Keratinocyte (primary cell): ENCODE data around the gene R3HDM2.

Experiments used
- EZH2 ChIP-seq: IDR thresholded peaks from one replicate; pipeline ENCODE4 v1.6.1; 2012; ENCODE audit warnings: inconsistent platforms, mild to moderate bottlenecking, low read length, moderate library complexity
- TF ChIP-seq, protein P1 (sequence below), 3 experiments: IDR thresholded peaks in 1 of 3; conservative IDR thresholded peaks in 1 of 3; optimal IDR thresholded peaks in 1 of 3; 2 replicates in 2 of 3; 3 replicates in 1 of 3; pipeline versions ENCODE3 to v1.5.1; 2011; ENCODE audit warnings: low read length in 3 of 3, mild to moderate bottlenecking in 3 of 3, moderate library complexity in 2 of 3, control low read depth in 1 of 3, inconsistent platforms in 1 of 3; ENCODE audit not compliant: insufficient read depth in 2 of 3; ENCODE audit errors: extremely low read depth in 1 of 3

DNA sequence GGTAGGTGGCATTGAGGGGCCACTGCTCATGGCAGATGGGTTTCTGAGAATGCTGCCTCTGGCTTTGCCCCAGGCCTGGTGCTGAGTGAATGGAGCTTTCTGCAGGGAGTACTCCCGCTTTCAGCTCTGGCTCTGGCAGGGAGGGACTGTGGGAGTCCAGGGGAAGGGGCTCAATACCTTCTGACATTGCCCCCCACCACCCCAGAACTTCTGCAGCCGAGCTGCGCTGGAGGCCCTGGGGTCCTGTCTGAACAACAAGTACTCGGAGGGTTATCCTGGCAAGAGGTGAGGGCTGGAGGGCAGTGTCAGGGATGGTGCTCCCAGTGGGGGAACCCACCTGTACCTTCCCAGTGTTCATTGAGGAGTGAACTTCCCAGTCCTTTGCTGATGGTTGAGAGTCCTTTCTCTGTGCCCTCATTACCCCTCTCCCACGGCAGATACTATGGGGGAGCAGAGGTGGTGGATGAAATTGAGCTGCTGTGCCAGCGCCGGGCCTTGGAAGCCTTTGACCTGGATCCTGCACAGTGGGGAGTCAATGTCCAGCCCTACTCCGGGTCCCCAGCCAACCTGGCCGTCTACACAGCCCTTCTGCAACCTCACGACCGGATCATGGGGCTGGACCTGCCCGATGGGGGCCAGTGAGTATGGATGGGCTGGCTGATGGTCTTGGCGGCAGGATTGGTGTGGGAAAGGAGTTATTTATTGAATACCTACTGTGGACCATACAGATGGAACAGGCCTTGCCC lies 199.4 kb downstream of the R3HDM2 start:
- no peak for TF ChIP-seq EZH2
- TF ChIP-seq, protein P1, sequence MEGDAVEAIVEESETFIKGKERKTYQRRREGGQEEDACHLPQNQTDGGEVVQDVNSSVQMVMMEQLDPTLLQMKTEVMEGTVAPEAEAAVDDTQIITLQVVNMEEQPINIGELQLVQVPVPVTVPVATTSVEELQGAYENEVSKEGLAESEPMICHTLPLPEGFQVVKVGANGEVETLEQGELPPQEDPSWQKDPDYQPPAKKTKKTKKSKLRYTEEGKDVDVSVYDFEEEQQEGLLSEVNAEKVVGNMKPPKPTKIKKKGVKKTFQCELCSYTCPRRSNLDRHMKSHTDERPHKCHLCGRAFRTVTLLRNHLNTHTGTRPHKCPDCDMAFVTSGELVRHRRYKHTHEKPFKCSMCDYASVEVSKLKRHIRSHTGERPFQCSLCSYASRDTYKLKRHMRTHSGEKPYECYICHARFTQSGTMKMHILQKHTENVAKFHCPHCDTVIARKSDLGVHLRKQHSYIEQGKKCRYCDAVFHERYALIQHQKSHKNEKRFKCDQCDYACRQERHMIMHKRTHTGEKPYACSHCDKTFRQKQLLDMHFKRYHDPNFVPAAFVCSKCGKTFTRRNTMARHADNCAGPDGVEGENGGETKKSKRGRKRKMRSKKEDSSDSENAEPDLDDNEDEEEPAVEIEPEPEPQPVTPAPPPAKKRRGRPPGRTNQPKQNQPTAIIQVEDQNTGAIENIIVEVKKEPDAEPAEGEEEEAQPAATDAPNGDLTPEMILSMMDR (optimal IDR thresholded peaks at IDR 0.05 in 1 of 3, IDR thresholded peaks at IDR 0.05 in 1 of 3, conservative IDR thresholded peaks at IDR 0.05 in 1 of 3; ENCODE audit: extremely low read depth in 1 of 3, insufficient read depth in 2 of 3, low read length in 3 of 3) = no peak
